Posterior vena cava (tissue), 2 donors: ENCODE data around the gene COPS4. TPM values are rescaled to one million over a fixed set of nuclear protein-coding genes. Genes with fewer than 3 reads are reported as not detected.

Source experiments
- DNase-seq: peaks from one replicate; pipeline ENCODE4 v3.0.0-alpha.2; 2020; ENCODE audit warnings: low spot score
- intact Hi-C, 2 donors: fragments of 100-400 bp; cut with DNase I; formaldehyde crosslinking; loops; one replicate each; pipeline versions ENCODE4 v1.14.1 to v1.14.2; 2022 to 2023
- total RNA-seq, 2 donors: library from RNA; stranded (reverse); fragmentation: NEBNext Ultra II Directional; extraction: Animal tissue kit (Norgen Biotek cat#: 25700); gene quantifications; one replicate each; pipeline ENCODE4 v1.2.1, GENCODE V29; 2021
- donor health status: DM: yes; HTN: yes; CAD: no.
- donor health status: DM: yes; HTN: yes; CAD: no.

COPS4 gene
- total RNA-seq, 2 donors from 2014 or later, result 36.2 to 39.5 TPM

DNA sequence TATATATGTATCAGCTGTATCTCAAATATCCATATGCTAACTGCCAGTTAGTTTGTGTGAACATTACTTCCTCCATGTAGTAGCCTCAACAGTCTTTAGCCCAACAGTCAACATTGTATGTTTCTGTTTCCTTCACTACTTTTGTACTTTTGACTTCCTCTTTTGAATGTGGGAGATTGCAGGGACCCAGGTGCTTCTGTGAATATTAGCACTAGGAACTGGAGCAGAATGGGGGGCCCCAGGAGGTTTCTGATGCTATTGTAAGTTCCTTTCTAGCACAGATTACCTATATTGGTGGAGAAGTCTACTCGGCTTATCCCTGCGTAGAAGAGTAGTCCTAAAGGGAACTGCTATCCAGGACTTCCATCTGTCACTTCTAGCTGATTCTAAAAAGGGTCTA, 77.2 kb downstream of the COPS4 start:
- intact Hi-C loops, result no loop called here
- DNase-seq, result no peak

DNA sequence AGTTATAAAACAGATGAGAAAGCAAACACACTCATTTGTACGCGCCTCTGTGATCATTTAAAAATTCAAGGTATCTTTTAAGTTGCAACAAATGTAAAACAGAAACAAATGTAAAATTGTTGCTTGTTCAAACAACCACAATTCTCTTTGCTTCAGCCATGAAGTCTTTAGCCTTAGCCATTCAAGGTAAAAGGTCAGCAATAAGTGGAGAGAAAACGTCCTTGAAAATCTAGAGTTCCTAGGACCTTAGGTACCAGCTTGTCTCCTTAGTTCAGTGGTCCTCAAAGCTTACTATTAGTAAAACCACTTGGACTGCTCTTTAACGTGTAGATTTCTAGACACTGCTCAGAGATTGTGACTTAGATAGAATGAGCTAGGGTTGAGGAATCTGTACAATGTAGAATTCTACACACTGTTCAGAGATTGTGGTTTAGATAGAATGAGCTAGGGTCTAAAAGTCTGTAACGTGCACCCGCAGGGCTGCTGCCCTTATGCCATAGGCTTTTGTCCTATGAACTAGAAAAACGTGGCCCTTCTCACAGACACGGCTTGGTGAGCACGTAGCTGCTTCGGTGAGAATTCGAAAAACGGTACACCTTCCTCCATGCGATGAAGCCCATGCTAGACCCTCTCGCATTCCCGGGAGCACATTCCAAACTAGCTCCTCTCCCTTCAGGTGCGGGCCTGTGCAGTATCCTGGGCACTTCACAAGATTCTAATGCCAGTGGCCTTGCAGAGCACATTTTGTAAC, 77.9 kb downstream of the COPS4 start:
- DNase-seq, result no peak
- intact Hi-C loops, result no loop called here

DNA sequence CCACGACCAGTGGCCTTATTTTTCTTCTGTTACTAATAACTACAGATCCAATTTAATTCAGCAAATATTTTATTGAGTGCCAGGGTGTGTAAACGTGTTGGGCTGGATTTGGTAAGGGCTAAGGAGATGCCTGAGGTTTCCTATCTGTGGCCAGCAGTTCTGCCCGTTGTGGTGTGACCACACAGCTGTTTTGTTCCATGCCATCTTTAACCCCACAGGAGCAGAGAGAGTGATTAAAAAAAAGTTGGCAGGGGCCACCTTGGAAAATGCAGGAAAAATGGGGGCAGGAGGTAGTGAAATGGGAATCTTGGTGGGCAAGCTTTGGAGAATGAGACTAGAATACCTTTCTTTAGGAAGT, 78.4 kb downstream of the COPS4 start:
- intact Hi-C loops, result no loop called here
- no peak for DNase-seq

DNA sequence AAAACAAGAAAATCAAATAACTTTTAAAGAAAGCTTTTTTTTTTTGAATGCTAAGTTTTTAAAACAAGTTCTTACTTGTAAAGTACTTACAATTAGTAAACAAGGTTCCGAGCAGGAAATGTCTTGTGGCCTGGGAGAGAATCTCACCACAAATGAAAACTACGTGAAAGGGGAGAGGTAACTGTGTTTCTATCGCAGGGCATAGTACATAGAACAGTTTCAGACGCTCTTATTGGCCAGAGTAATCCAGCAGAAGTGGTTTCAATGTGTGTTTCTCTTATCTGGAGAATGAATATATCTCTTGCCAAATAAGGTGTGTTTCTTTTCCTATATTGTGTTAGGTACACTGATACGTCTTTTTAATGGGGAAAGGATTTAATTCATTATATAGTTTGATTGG, 79.6 kb downstream of the COPS4 start, which contains the start of gene PLAC8:
Gene PLAC8 (minus strand): TSS at position 154 of the 400 bp plus-strand sequence. CDS start 6,808 bp downstream, outside the sequence.
- intact Hi-C loops, result no loop called here
- DNase-seq, result no peak

DNA sequence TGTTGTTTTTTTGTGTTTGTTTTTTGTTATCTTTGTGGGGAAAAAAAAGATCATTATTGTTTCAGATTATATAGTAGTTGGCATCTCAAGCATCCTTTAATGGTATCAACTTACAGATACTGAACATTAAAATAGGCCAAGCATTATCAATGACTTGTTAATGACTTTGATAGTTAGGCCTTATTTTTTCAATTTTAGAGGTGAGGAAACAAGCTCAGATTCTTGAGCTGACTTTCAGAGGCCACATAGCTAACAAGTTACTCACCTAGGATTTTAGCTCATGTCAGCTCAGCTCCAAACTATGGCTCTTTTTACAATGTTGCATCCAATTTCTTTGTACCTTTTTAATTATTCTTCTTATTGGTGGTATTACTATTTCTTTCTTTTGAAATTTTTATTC, 80.0 kb downstream of the COPS4 start:
- intact Hi-C loops, result no loop called here
- no peak for DNase-seq

DNA sequence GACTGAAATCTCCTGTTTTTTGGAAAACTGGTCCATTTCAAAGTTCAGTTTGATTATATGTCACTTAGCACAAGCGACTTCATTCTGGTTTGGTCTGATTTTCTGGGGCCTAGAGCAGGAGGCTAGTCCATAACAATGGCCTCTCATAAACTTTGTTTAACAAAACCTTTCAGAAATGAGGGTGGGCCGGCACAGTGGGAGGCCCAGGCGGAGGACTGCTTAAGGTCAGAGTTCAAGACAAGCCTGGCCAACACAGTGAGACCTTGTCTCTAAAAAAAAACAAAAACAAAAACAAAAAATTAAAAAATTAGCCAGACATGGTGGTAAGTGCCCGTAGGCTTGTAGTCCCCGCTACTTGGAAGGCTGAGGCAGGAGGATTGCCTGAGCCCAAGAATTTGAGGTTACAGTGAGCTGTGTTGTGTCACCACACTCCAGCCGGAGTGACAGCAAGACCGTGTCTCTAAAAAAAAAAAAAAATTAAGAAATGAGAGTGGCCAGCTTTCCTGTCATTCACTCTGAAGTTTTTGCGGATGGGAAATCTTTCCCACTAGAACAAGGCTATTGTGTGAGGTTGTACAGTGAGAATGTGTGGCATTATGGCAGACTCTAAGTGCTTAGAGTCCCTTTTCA, 80.8 kb downstream of the COPS4 start:
- intact Hi-C loops, result no loop called here
- no peak for DNase-seq

DNA sequence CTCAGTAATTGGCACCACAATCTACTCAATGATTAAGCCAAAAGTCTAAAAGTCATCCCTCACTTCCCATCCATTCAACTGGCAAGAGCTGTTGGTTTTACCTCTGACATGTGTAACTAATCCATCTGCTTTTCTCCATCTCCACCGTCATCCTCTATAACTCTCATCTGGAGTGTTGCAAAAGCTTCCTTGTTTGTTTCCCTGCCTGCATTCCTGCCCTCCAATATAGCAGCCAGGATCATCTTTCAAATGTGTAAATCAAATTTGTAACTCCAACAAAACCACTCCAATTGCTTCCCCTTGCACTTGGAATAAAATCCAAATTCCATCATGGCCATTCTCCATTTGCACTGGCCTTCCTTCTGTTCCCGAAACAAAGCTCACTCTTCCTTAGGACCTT, 83.9 kb downstream of the COPS4 start:
- intact Hi-C loops, result no loop called here
- no peak for DNase-seq

DNA sequence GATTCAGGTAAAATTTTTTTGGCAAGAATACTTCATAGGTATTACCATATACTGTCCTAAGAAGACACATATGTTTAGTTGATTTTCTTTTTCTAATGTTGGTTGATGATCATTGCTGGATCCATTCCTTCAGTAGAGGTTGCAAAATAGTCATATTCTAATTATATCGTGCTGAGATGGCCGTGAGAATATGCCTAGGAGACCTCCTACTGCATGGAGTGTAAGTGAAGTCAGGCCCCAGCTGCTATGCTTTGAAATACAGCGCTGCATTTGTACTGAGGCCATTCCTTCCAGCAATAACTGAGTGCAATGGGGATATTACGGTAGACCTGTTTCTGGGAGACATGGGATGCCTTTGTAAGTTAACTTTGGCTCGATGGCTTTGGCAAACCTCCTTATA, 86.3 kb downstream of the COPS4 start:
- no peak for DNase-seq
- intact Hi-C loops, result no loop called here

DNA sequence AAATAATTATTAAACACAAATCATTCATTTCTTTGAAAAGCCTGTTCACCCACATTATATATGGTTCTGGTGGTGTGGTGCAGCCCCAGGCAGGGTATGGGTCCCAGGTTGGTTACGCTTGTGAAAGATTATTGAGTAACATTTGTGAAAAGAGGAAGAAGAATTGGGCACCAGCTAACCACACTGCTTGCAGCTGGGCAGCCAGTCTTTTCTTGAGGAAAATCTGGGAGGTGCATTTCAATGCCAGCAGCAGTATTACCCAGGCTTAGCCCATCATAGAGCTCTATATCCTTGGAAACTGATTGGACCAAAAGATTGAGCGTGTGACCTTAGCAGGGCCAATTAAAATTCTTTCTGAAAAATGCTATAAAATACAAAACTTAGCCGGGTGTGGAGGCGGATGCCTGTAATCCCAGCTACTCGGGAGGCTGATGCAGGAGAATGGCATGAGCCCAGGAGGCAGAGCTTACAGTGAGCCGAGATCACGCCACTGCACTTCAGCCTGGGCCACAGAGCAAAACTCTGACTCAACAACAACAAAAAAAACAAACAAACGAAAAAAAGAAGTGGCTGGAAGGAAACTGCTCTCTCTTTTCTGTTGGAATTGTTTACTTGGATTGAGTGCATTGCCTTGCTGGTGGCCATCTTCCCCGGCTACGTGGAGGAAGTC, 89.3 kb downstream of the COPS4 start:
- DNase-seq, result no peak
- intact Hi-C loops, result no loop called here

Other genes with a start within 250 kb of the COPS4 start
- gene SCD5, start 236.4 kb upstream of the COPS4 start, total RNA-seq, result 10 to 100 TPM; 11.9 to 16.7 TPM
- 100 to 1,000 TPM; 287 to 309 TPM for gene SEC31A, start 144.0 kb upstream of the COPS4 start, total RNA-seq
- 1 to 10 TPM; 2.9 to 4.4 TPM for gene THAP9, start 134.4 kb upstream of the COPS4 start, total RNA-seq
- gene LIN54, start 24.4 kb upstream of the COPS4 start, total RNA-seq, result 1 to 10 TPM; 8.3 to 9.0 TPM
- gene PLAC8, start 79.5 kb downstream of the COPS4 start, total RNA-seq, result 1 to 10 TPM; 3.8 to 4.6 TPM
- gene COQ2, start 249.6 kb downstream of the COPS4 start, total RNA-seq, result 1 to 10 TPM; 7.3 to 7.9 TPM